Esophagus muscularis mucosa (tissue), 3 donors: ENCODE data around the gene HOXD8.

Source experiments
- POLR2A ChIP-seq: fragments of 450-650 bp; IDR thresholded peaks from one replicate; pipeline ENCODE4 v1.6.1; 2017; ENCODE audit warnings: antibody characterized with exemption, moderate library complexity, mild to moderate bottlenecking, low read depth
- TF ChIP-seq, protein P1 (sequence below), 3 experiments: fragments of 200-600 bp in 2 of 3; fragments of 450-650 bp in 1 of 3; sonication (generic) in 2 of 3; IDR thresholded peaks; one replicate each; pipeline ENCODE4 v1.5.1; 2017 to 2019; ENCODE audit warnings: antibody characterized with exemption in 3 of 3, mild to moderate bottlenecking in 2 of 3, moderate library complexity in 1 of 3

DNA sequence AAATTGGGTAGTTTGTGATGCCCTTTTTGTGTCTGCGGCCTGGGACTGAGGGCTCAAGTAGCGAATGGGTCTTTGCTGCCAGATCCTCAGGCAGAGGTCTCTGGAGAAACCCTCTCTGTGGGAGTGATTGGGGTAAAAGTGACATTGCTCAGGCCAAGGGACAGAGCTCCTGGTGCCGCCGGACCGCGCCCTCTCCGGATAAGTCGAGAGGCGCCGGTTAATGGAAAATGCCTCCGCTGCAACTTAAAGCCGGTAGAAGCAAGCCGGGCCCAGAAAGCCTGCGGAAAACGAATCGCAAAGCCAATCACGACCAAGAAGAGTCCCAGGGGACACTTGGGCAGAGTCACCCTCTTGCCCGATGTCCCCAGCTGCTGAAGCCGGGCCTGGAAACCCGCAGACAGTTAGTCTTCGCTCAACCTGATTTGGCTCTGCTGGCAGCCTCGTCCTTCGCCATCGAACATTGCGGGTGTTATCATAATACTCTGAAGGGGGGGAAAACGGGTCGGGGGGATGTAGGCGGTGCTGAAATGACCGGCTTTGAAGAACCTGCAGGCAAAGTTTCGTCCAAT, 30.3 kb upstream of the HOXD8 start:
- TF ChIP-seq POLR2A, result no peak
- TF ChIP-seq, protein P1, sequence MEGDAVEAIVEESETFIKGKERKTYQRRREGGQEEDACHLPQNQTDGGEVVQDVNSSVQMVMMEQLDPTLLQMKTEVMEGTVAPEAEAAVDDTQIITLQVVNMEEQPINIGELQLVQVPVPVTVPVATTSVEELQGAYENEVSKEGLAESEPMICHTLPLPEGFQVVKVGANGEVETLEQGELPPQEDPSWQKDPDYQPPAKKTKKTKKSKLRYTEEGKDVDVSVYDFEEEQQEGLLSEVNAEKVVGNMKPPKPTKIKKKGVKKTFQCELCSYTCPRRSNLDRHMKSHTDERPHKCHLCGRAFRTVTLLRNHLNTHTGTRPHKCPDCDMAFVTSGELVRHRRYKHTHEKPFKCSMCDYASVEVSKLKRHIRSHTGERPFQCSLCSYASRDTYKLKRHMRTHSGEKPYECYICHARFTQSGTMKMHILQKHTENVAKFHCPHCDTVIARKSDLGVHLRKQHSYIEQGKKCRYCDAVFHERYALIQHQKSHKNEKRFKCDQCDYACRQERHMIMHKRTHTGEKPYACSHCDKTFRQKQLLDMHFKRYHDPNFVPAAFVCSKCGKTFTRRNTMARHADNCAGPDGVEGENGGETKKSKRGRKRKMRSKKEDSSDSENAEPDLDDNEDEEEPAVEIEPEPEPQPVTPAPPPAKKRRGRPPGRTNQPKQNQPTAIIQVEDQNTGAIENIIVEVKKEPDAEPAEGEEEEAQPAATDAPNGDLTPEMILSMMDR (IDR thresholded peaks at IDR 0.05), result no peak
